Muscle of leg (tissue), 11 donors: ENCODE data around the gene ELANE. TPM values are rescaled to one million over a fixed set of nuclear protein-coding genes. Genes with fewer than 3 reads are reported as not detected.
"Not testable (repeated sequence)": the region's sequence is repeated elsewhere in the genome, so short reads cannot be mapped to it uniquely, and the experiment has no call there.

Experiments used
- DNase-seq: peaks from one replicate; pipeline ENCODE4 v3.0.0; 2013
- H3K27ac ChIP-seq: one replicate; pipeline ENCODE4 v1.5.1; 2013; ENCODE audit warnings: mild to moderate bottlenecking, low read length, control low read depth
- H3K27me3 ChIP-seq: one replicate; pipeline ENCODE4 v1.6.1; 2013; ENCODE audit warnings: low read length; ENCODE audit not compliant: control insufficient read depth, insufficient read depth
- H3K36me3 ChIP-seq: one replicate; pipeline ENCODE4 v1.6.1; 2013; ENCODE audit warnings: low read length; ENCODE audit not compliant: control insufficient read depth, insufficient read depth
- H3K4me1 ChIP-seq: one replicate; pipeline ENCODE4 v1.6.1; 2013; ENCODE audit warnings: low read length; ENCODE audit not compliant: control insufficient read depth, insufficient read depth
- H3K4me3 ChIP-seq: one replicate; pipeline ENCODE4 v1.5.1; 2013; ENCODE audit warnings: low read length, control low read depth
- H3K9me3 ChIP-seq: replicated peaks from 2 replicates; pipeline ENCODE4 v1.6.1; 2013; ENCODE audit warnings: low read depth, low read length; ENCODE audit not compliant: control insufficient read depth
- WGBS: methylation state at CpG from one replicate; pipeline ENCODE4 v1.1.5; 2013; ENCODE audit warnings: missing lambda C conversion rate; ENCODE audit not compliant: insufficient coverage; 5-methylcytosine and 5-hydroxymethylcytosine counted together
- polyA plus RNA-seq, 8 donors: library from polyadenylated mRNA; unstranded; fragments of 120-200 nt; gene quantifications; one replicate each; pipeline versions ENCODE4 v1.2.1 to v1.2.3, GENCODE V29; 2013; ENCODE audit warnings: inconsistent platforms in 1 of 8, low replicate concordance in 1 of 8; ENCODE audit not compliant: insufficient read length in 8 of 8, insufficient read depth in 1 of 8
- total RNA-seq: library from RNA; stranded (reverse); fragments of 120-200 nt; gene quantifications from one replicate; pipeline ENCODE4 v1.2.4, GENCODE V29; 2013

The ELANE gene
- total and polyA plus RNA-seq, 9 donors, result 0.22 to 4.4 (median 0.67) TPM

- H3K4me3 ChIP-seq, result no peak overlapping the region
- H3K9me3 ChIP-seq, result no peaks in the 10 kb centered on the region
- H3K27ac ChIP-seq, result no peak overlapping the region
- peaks cover 70% of the 10 kb centered on the region for H3K27me3 ChIP-seq
- H3K36me3 ChIP-seq, result no peaks in the 10 kb centered on the region
- H3K4me1 ChIP-seq, result peaks cover 25% of the 10 kb centered on the region
- 3% methylated on average over 46 of the region's 46 CpGs for WGBS
- peak; percentile 10 for DNase-seq
These were observed 8.8 kb upstream of the ELANE start for GRCh38 chr19:843180-843835.

- no peaks in the 10 kb centered on the region for H3K9me3 ChIP-seq
- H3K27me3 ChIP-seq, result peaks cover 73% of the 10 kb centered on the region
- 13% methylated on average over 39 of the region's 70 CpGs for WGBS
- H3K4me1 ChIP-seq, result peaks cover 25% of the 10 kb centered on the region
- no peaks in the 10 kb centered on the region for H3K36me3 ChIP-seq
- no peak overlapping the region for H3K27ac ChIP-seq
- DNase-seq, result peak; percentile 5
- no peak overlapping the region for H3K4me3 ChIP-seq
These were observed 8.1 kb upstream of the ELANE start for GRCh38 chr19:843836-844545.

- no peak for DNase-seq
These were observed 7.5 kb upstream of the ELANE start for GRCh38 chr19:844546-844971.

GRCh38 chr19:845707-846521 is 6.2 kb upstream of the ELANE start:
- Histone ChIP-seq H3K4me3 (no peak overlapping the region), H3K27ac (no peak overlapping the region), H3K9me3 (no peaks in the 10 kb centered on the region), H3K36me3 (no peaks in the 10 kb centered on the region), H3K4me1 (peaks cover 27% of the 10 kb centered on the region), H3K27me3 (peaks cover 70% of the 10 kb centered on the region)
- WGBS, result 71% methylated on average over 32 of the region's 37 CpGs
- peak; percentile 3 for DNase-seq

More at GRCh38 chr19:844546-844971, 7.5 kb upstream of the ELANE start:
- WGBS, result 42% methylated on average over 4 of the region's 11 CpGs
- H3K27me3 ChIP-seq, result peaks cover 72% of the 10 kb centered on the region
- H3K27ac ChIP-seq, result no peak overlapping the region
- H3K4me1 ChIP-seq, result peaks cover 21% of the 10 kb centered on the region
- H3K9me3 ChIP-seq, result no peaks in the 10 kb centered on the region
- no peaks in the 10 kb centered on the region for H3K36me3 ChIP-seq
- no peak overlapping the region for H3K4me3 ChIP-seq

GRCh38 chr19:848386-848921 is 3.6 kb upstream of the ELANE start:
- H3K27me3 ChIP-seq, result peaks cover 75% of the 10 kb centered on the region
- WGBS, result 39% methylated on average over 12 of the region's 12 CpGs
- H3K27ac ChIP-seq, result no peak overlapping the region
- no peaks in the 10 kb centered on the region for H3K9me3 ChIP-seq
- H3K4me1 ChIP-seq, result peaks cover 25% of the 10 kb centered on the region
- peak; percentile 15 for DNase-seq
- no peaks in the 10 kb centered on the region for H3K36me3 ChIP-seq
- no peak overlapping the region for H3K4me3 ChIP-seq

GRCh38 chr19:849195-849594 is 2.9 kb upstream of the ELANE start:
- H3K27ac ChIP-seq, H3K36me3 ChIP-seq, H3K4me3 ChIP-seq, DNase-seq, H3K9me3 ChIP-seq: not testable (repeated sequence)
- Histone ChIP-seq H3K27me3 (peaks cover 74% of the 10 kb centered on the region), H3K4me1 (peaks cover 20% of the 10 kb centered on the region)
- 84% methylated on average over 7 of the region's 8 CpGs for WGBS

- Histone ChIP-seq H3K36me3 (no peaks in the 10 kb centered on the region), H3K27ac (peak overlapping the region; percentile 71), H3K4me3 (no peak overlapping the region), H3K9me3 (no peaks in the 10 kb centered on the region), H3K27me3 (peaks cover 69% of the 10 kb centered on the region), H3K4me1 (peaks cover 20% of the 10 kb centered on the region)
- peak; percentile 93 for DNase-seq
- 5% methylated on average over 21 of the region's 28 CpGs for WGBS
These were observed 1.7 kb upstream of the ELANE start for GRCh38 chr19:850221-850978.

- Histone ChIP-seq H3K27me3 (peaks cover 64% of the 10 kb centered on the region), H3K9me3 (no peaks in the 10 kb centered on the region), H3K27ac (peak overlapping the region; percentile 71), H3K4me1 (peaks cover 20% of the 10 kb centered on the region), H3K36me3 (no peaks in the 10 kb centered on the region), H3K4me3 (no peak overlapping the region)
- WGBS, result 30% methylated on average over 13 of the region's 13 CpGs
- no peak for DNase-seq
These were observed 1.1 kb upstream of the ELANE start for GRCh38 chr19:850979-851335.

GRCh38 chr19:853014-853585 is 997 bp downstream of the ELANE start:
- WGBS, result 28% methylated on average over 47 of the region's 67 CpGs
- DNase-seq, result no peak
- no peaks in the 10 kb centered on the region for H3K36me3 ChIP-seq
- H3K9me3 ChIP-seq, result no peaks in the 10 kb centered on the region
- H3K4me3 ChIP-seq, result no peak overlapping the region
- no peak overlapping the region for H3K27ac ChIP-seq
- H3K4me1 ChIP-seq, result peaks cover 13% of the 10 kb centered on the region
- H3K27me3 ChIP-seq, result peaks cover 49% of the 10 kb centered on the region
